H9 (cell line): ENCODE results near the gene LRRK1. TPM values are rescaled to one million over a fixed set of nuclear protein-coding genes. Genes with fewer than 3 reads are reported as not detected.

Source experiments
- DNase-seq: peaks from one replicate; pipeline ENCODE4 v3.0.0-alpha.2; 2017
- H2AFZ ChIP-seq: one replicate; pipeline ENCODE4 v1.6.1; 2013; ENCODE audit warnings: mild to moderate bottlenecking, low read length, control low read depth, moderate library complexity
- H2AK5ac ChIP-seq: 2 replicates; pipeline ENCODE4 v1.6.1; 2013; ENCODE audit warnings: low read length, control low read depth, mixed read lengths; ENCODE audit not compliant: insufficient read length
- H2BK120ac ChIP-seq: one replicate; pipeline ENCODE4 v1.6.1; 2013; ENCODE audit warnings: low read depth, mild to moderate bottlenecking, low read length, control low read depth, inconsistent platforms; ENCODE audit not compliant: poor library complexity, severe bottlenecking
- H2BK12ac ChIP-seq: 2 replicates; pipeline ENCODE4 v1.6.1; 2013; ENCODE audit warnings: low read length, control low read depth, mixed read lengths, low read depth; ENCODE audit not compliant: insufficient read length
- H2BK15ac ChIP-seq: 2 replicates; pipeline ENCODE4 v1.6.1; 2013; ENCODE audit warnings: low read depth, low read length, control low read depth
- H2BK20ac ChIP-seq: one replicate; pipeline ENCODE4 v1.6.1; 2013; ENCODE audit warnings: low read depth, mild to moderate bottlenecking, low read length, control low read depth, inconsistent platforms; ENCODE audit not compliant: poor library complexity, severe bottlenecking
- H2BK5ac ChIP-seq: 2 replicates; pipeline ENCODE4 v1.6.1; 2013; ENCODE audit warnings: low read length, control low read depth, mixed read lengths; ENCODE audit not compliant: insufficient read length
- H3K14ac ChIP-seq: 2 replicates; pipeline ENCODE4 v1.6.1; 2013; ENCODE audit warnings: low read length, control low read depth; ENCODE audit not compliant: insufficient read depth
- H3K18ac ChIP-seq: 2 replicates; pipeline ENCODE4 v1.6.1; 2013; ENCODE audit warnings: low read depth, mild to moderate bottlenecking, mixed read lengths, low read length, control low read depth; ENCODE audit not compliant: insufficient read length
- H3K23ac ChIP-seq: 2 replicates; pipeline ENCODE4 v1.6.1; 2013; ENCODE audit warnings: low read length, control low read depth, mixed read lengths, low read depth; ENCODE audit not compliant: insufficient read length
- H3K23me2 ChIP-seq: 2 replicates; pipeline ENCODE4 v1.6.1; 2013; ENCODE audit warnings: low read depth, mild to moderate bottlenecking, mixed read lengths, low read length, control low read depth; ENCODE audit not compliant: insufficient read length, poor library complexity, severe bottlenecking
- H3K27ac ChIP-seq: 2 replicates; pipeline ENCODE4 v1.5.1; 2013; ENCODE audit warnings: low read length, control low read depth, mixed read lengths, low read depth; ENCODE audit not compliant: insufficient read length
- H3K27me3 ChIP-seq: 2 replicates; pipeline ENCODE4 v1.6.1; 2013; ENCODE audit warnings: low read length, control low read depth, inconsistent platforms; ENCODE audit not compliant: insufficient read depth
- H3K4ac ChIP-seq: 2 replicates; pipeline ENCODE4 v1.6.1; 2013; ENCODE audit warnings: low read depth, mild to moderate bottlenecking, control low read depth, inconsistent platforms, low read length, moderate library complexity
- H3K4me1 ChIP-seq: 2 replicates; pipeline ENCODE4 v1.6.1; 2013; ENCODE audit warnings: low read length, control low read depth, inconsistent platforms; ENCODE audit not compliant: insufficient read depth
- H3K4me2 ChIP-seq: 2 replicates; pipeline ENCODE4 v1.6.1; 2013; ENCODE audit warnings: low read length, control low read depth, mixed read lengths; ENCODE audit not compliant: insufficient read length, insufficient read depth
- H3K56ac ChIP-seq: 2 replicates; pipeline ENCODE4 v1.6.1; 2013; ENCODE audit warnings: low read depth, mild to moderate bottlenecking, mixed read lengths, low read length, control low read depth; ENCODE audit not compliant: insufficient read length
- H3K79me1 ChIP-seq: 2 replicates; pipeline ENCODE4 v1.6.1; 2013; ENCODE audit warnings: low read depth, mild to moderate bottlenecking, moderate library complexity, low read length, control low read depth, inconsistent platforms; ENCODE audit not compliant: insufficient read depth, poor library complexity, severe bottlenecking
- H3K79me2 ChIP-seq: 2 replicates; pipeline ENCODE4 v1.6.1; 2013; ENCODE audit warnings: low read length, control low read depth, inconsistent platforms; ENCODE audit not compliant: insufficient read depth
- H3K9ac ChIP-seq: 2 replicates; pipeline ENCODE4 v1.6.1; 2013; ENCODE audit warnings: low read length, control low read depth, mixed read lengths; ENCODE audit not compliant: insufficient read length; ENCODE audit errors: extremely low read depth
- H3K9me3 ChIP-seq: one replicate; pipeline ENCODE4 v1.6.1; 2013; ENCODE audit warnings: low read depth, low read length, inconsistent platforms; ENCODE audit not compliant: control insufficient read depth
- H3T11ph ChIP-seq: one replicate; pipeline ENCODE4 v1.6.1; 2013; ENCODE audit warnings: mild to moderate bottlenecking, low read length, control low read depth, inconsistent platforms
- H4K20me1 ChIP-seq: one replicate; pipeline ENCODE4 v1.6.1; 2013; ENCODE audit not compliant: control insufficient read depth, insufficient read length, insufficient read depth
- H4K5ac ChIP-seq: 2 replicates; pipeline ENCODE4 v1.6.1; 2013; ENCODE audit warnings: low read depth, mild to moderate bottlenecking, mixed read lengths, low read length, control low read depth; ENCODE audit not compliant: insufficient read length
- H4K8ac ChIP-seq: replicated peaks from 2 replicates; pipeline ENCODE4 v1.6.1; 2013; ENCODE audit warnings: low read length, control low read depth, mixed read lengths, low read depth; ENCODE audit not compliant: insufficient read length
- H4K91ac ChIP-seq: 2 replicates; pipeline ENCODE4 v1.6.1; 2013; ENCODE audit warnings: low read depth, mild to moderate bottlenecking, moderate library complexity, mixed read lengths, low read length, control low read depth; ENCODE audit not compliant: insufficient read length
- H3K27ac Mint-ChIP-seq, 3 experiments: 2 replicates in 2 of 3; 3 replicates in 1 of 3; pipeline ENCODE4 v1.8.0; 2020 to 2021; ENCODE audit warnings: mixed read lengths in 3 of 3, mild to moderate bottlenecking in 1 of 3, moderate library complexity in 1 of 3
- H3K27me3 Mint-ChIP-seq: 2 replicates; pipeline ENCODE4 v1.8.0; 2021; ENCODE audit warnings: low read depth, mild to moderate bottlenecking, moderate library complexity, mixed read lengths
- H3K36me3 Mint-ChIP-seq, 3 experiments: 2 replicates in 2 of 3; 3 replicates in 1 of 3; pipeline ENCODE4 v1.8.0; 2020 to 2021; ENCODE audit warnings: low read depth in 3 of 3, mixed read lengths in 3 of 3; ENCODE audit not compliant: insufficient read depth in 1 of 3
- H3K4me1 Mint-ChIP-seq, 2 experiments: 2 replicates each; pipeline ENCODE4 v1.8.0; 2020; ENCODE audit warnings: mixed read lengths in 2 of 2
- H3K4me3 Mint-ChIP-seq, 2 experiments: 2 replicates in 1 of 2; 3 replicates in 1 of 2; pipeline ENCODE4 v1.8.0; 2020 to 2021; ENCODE audit warnings: mild to moderate bottlenecking in 2 of 2, mixed read lengths in 2 of 2, moderate library complexity in 1 of 2
- H3K9me3 Mint-ChIP-seq, 2 experiments: 2 replicates in 1 of 2; 3 replicates in 1 of 2; pipeline ENCODE4 v1.8.0; 2020; ENCODE audit warnings: mild to moderate bottlenecking in 2 of 2, mixed read lengths in 2 of 2, moderate library complexity in 1 of 2
- CTCF ChIP-seq: fragments of 200-600 bp; sonication (generic); conservative IDR thresholded peaks from 3 replicates; pipeline ENCODE4 v1.8.0; 2021; ENCODE audit warnings: antibody characterized with exemption, mild to moderate bottlenecking
- WGBS: extraction: QIAGEN DNeasy Blood & Tissue Kit; methylation state at CpG from one replicate; pipeline ENCODE4 v1.1.7; 2013; ENCODE audit warnings: missing lambda C conversion rate, low lambda C conversion rate, mixed read lengths; ENCODE audit not compliant: insufficient read length; ENCODE audit errors: extremely low coverage; 5-methylcytosine and 5-hydroxymethylcytosine counted together
- total RNA-seq: library from RNA; stranded (reverse); gene quantifications from 2 replicates; pipeline ENCODE4 v1.2.1, GENCODE V29; 2021

Gene LRRK1
- total RNA-seq, 1 experiment from 2014 or later, result 4.0 TPM

GRCh38 chr15:101028772-101029438, 109.7 kb downstream of the LRRK1 start:
- Mint-ChIP-seq H3K36me3 (no peaks in the 10 kb centered on the region; a peak in 1 of 7 replicates), H3K27ac (no peak overlapping the region), H3K4me3 (no peak overlapping the region), H3K4me1 (peaks cover 1 to 2% of the 10 kb centered on the region in 2 experiments; a peak in 2 of 4 replicates), H3K9me3 (no peaks in the 10 kb centered on the region), H3K27me3 (peaks cover 5% of the 10 kb centered on the region)
- H3T11ph ChIP-seq, result no peak overlapping the region
- H3K9ac ChIP-seq, result no peak overlapping the region
- H2BK5ac ChIP-seq, result no peak overlapping the region
- TF ChIP-seq CTCF, result no peak; the same call in 1 of the 3 replicates
- peak; percentile 28 for DNase-seq
- no peaks in the 10 kb centered on the region; the same call in 1 of the 2 replicates for H3K4me1 ChIP-seq
- no peak overlapping the region for H4K91ac ChIP-seq
- no peaks in the 10 kb centered on the region for H4K20me1 ChIP-seq
- no peak overlapping the region for H3K23ac ChIP-seq
- no peak overlapping the region for H2AK5ac ChIP-seq
- H3K4ac ChIP-seq, result no peak overlapping the region
- H3K27ac ChIP-seq, result no peak overlapping the region
- no peak overlapping the region for H4K8ac ChIP-seq
- no peaks in the 10 kb centered on the region for H3K9me3 ChIP-seq
- no peak overlapping the region for H4K5ac ChIP-seq
- H2BK12ac ChIP-seq, result no peak overlapping the region
- no peaks in the 10 kb centered on the region for H3K27me3 ChIP-seq
- H3K14ac ChIP-seq, result no peak overlapping the region
- H3K79me2 ChIP-seq, result no peaks in the 10 kb centered on the region
- no peaks in the 10 kb centered on the region for H3K79me1 ChIP-seq
- no peak overlapping the region for H2BK120ac ChIP-seq
- no peaks in the 10 kb centered on the region for H3K23me2 ChIP-seq
- no peak overlapping the region for H3K4me2 ChIP-seq
- no CpG with 5 or more reads among the region's 19 CpGs for WGBS
- H2BK20ac ChIP-seq, result no peak overlapping the region
- H2BK15ac ChIP-seq, result no peak overlapping the region
- no peak overlapping the region for H3K18ac ChIP-seq
- H3K56ac ChIP-seq, result no peak overlapping the region
- H2AFZ ChIP-seq, result no peak overlapping the region
